ENCODE data around the gene EXOSC6. TPM values are rescaled to one million over a fixed set of nuclear protein-coding genes. Genes with fewer than 3 reads are reported as not detected.
"Not testable (repeated sequence)": the region's sequence is repeated elsewhere in the genome, so short reads cannot be mapped to it uniquely, and the experiment has no call there.

Gene EXOSC6
- total RNA-seq = 10 to 100 TPM; 11.2 to 15.2 TPM

- Histone ChIP-seq H3K9me3 (no peaks in the 10 kb centered on the region), H3K4me1 (peaks cover 0 to 22% of the 10 kb centered on the region in 2 donors), H3K27me3 (no peaks in the 10 kb centered on the region), H3K27ac (peak within 1 kb of the TSS; percentile 78 to 84), H3K4me3 (peak within 1 kb of the TSS; percentile 70 to 84), H3K36me3 (peaks cover 46% of the 10 kb centered on the region)
- TF ChIP-seq, protein P1, sequence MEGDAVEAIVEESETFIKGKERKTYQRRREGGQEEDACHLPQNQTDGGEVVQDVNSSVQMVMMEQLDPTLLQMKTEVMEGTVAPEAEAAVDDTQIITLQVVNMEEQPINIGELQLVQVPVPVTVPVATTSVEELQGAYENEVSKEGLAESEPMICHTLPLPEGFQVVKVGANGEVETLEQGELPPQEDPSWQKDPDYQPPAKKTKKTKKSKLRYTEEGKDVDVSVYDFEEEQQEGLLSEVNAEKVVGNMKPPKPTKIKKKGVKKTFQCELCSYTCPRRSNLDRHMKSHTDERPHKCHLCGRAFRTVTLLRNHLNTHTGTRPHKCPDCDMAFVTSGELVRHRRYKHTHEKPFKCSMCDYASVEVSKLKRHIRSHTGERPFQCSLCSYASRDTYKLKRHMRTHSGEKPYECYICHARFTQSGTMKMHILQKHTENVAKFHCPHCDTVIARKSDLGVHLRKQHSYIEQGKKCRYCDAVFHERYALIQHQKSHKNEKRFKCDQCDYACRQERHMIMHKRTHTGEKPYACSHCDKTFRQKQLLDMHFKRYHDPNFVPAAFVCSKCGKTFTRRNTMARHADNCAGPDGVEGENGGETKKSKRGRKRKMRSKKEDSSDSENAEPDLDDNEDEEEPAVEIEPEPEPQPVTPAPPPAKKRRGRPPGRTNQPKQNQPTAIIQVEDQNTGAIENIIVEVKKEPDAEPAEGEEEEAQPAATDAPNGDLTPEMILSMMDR (IDR thresholded peaks at IDR 0.05) = peak; percentile 80 to 96
- DNase-seq (ENCODE audit: low spot score) = peak; percentile 87
These were observed at the start of gene EXOSC6 for GRCh38 chr16:70251629-70252354. Gene EXOSC6, minus strand, starts transcription at chr16:70251940. Its CDS starts 40 bp downstream, at chr16:70251900.

- Histone ChIP-seq H3K4me3 (no peak overlapping the region), H3K9me3 (peaks cover 0 to 10% of the 10 kb centered on the region in 2 donors), H3K27ac (no peak overlapping the region), H3K36me3 (no peaks in the 10 kb centered on the region), H3K27me3 (no peaks in the 10 kb centered on the region), H3K4me1 (peaks cover 0 to 16% of the 10 kb centered on the region in 2 donors)
- DNase-seq (ENCODE audit: low spot score) = no peak
- TF ChIP-seq, protein P1 (IDR thresholded peaks at IDR 0.05) = no peak
These were observed 49.4 kb upstream of the EXOSC6 start for GRCh38 chr16:70301121-70301520.

GRCh38 chr16:70298988-70299938 is 47.5 kb upstream of the EXOSC6 start, which contains the start of gene DDX19B:
Gene DDX19B, plus strand, starts transcription at chr16:70299186. Its CDS starts 112 bp downstream, at chr16:70299298.
- Histone ChIP-seq H3K27me3 (no peaks in the 10 kb centered on the region), H3K4me3 (peak within 1 kb of the TSS; percentile 79 to 89), H3K4me1 (peaks cover 0 to 16% of the 10 kb centered on the region in 2 donors), H3K36me3 (no peaks in the 10 kb centered on the region), H3K27ac (peak within 1 kb of the TSS; percentile 94 to 97), H3K9me3 (peaks cover 0 to 10% of the 10 kb centered on the region in 2 donors)
- TF ChIP-seq, protein P1 (IDR thresholded peaks at IDR 0.05) = peak in 1 of 2 donors; percentile 8
- DNase-seq (ENCODE audit: low spot score) = peak; percentile 80

GRCh38 chr16:70295634-70296033 is 43.9 kb upstream of the EXOSC6 start:
- H3K27me3 ChIP-seq = no peaks in the 10 kb centered on the region
- H3K4me1 ChIP-seq = peaks cover 0 to 16% of the 10 kb centered on the region in 2 donors
- H3K9me3 ChIP-seq = no peaks in the 10 kb centered on the region
- no peaks in the 10 kb centered on the region for H3K36me3 ChIP-seq
- TF ChIP-seq, protein P1 (IDR thresholded peaks at IDR 0.05) = no peak
- H3K4me3 ChIP-seq = no peak overlapping the region
- H3K27ac ChIP-seq = no peak overlapping the region
- DNase-seq (ENCODE audit: low spot score) = no peak

- TF ChIP-seq, protein P1 (IDR thresholded peaks at IDR 0.05) = no peak
- no peaks in the 10 kb centered on the region for H3K36me3 ChIP-seq
- H3K9me3 ChIP-seq = no peaks in the 10 kb centered on the region
- H3K4me1 ChIP-seq = peaks cover 0 to 7% of the 10 kb centered on the region in 2 donors
- H3K4me3 ChIP-seq = no peak overlapping the region
- H3K27me3 ChIP-seq = no peaks in the 10 kb centered on the region
- DNase-seq (ENCODE audit: low spot score) = no peak
- no peak overlapping the region for H3K27ac ChIP-seq
These were observed 42.8 kb upstream of the EXOSC6 start for GRCh38 chr16:70294385-70295025.

DNA sequence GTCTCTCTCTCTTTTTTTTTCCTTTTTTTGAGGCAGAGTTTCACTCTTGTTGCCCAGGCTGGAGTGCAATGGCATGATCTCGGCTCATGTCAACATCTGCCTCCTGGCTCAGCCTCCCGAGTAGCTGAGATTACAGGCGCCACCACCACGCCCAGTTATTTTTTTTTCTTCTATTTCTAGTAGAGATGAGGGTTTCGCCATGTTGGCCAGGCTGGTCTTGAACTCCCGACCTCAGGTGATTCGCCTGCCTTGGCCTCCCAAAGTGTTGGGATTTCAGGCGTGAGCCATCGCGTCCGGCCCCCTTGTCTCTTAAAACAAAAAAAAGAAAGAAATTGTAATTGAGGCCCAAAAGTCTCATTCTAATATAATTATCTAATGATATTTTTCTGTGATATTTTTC is 40.4 kb upstream of the EXOSC6 start:
- H3K4me3 ChIP-seq; H3K27me3 ChIP-seq; H3K36me3 ChIP-seq; DNase-seq (ENCODE audit: low spot score); H3K27ac ChIP-seq; H3K9me3 ChIP-seq: not testable (repeated sequence)
- H3K4me1 ChIP-seq = peaks cover 0 to 10% of the 10 kb centered on the region in 2 donors
